Activated CD8-positive, alpha-beta memory T cell treated with anti-CD3 and anti-CD28 coated beads for 24 hours (primary cell): ENCODE measurements around the gene CUL9.

ENCODE experiments used
- DNase-seq: peaks from one replicate; pipeline ENCODE4 v3.0.0-alpha.2; 2020

The CUL9 gene

DNA sequence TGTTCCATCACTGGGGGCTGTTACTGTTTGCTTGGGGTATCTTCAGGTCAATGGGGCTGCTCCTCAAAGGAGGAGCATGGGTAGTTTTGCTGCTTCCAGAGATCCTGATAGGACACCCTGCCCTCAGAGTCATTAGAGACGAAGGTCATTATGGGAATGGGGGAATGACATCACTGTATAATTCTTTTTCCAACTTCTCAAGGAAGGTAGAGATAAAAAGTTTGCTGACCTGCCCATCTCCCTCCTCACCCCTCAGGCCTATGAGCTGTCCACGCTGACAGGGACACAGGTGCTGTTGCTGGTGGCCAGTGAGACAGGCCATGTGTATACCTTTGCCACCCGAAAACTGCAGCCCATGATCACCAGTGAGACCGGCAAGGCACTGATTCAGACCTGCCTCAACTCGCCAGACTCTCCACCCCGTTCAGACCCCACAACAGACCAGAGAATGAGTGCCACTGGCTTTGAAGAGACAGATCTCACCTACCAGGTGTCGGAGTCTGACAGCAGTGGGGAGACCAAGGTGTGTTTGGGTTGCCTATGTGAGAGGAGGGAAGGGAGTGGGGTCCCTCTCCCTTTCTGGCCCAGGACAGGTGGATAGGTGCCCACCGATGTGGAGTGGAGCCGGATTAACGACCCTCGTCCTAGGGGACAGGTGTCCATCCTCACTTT is 8.3 kb upstream of the CUL9 start:
- DNase-seq = no peak

DNA sequence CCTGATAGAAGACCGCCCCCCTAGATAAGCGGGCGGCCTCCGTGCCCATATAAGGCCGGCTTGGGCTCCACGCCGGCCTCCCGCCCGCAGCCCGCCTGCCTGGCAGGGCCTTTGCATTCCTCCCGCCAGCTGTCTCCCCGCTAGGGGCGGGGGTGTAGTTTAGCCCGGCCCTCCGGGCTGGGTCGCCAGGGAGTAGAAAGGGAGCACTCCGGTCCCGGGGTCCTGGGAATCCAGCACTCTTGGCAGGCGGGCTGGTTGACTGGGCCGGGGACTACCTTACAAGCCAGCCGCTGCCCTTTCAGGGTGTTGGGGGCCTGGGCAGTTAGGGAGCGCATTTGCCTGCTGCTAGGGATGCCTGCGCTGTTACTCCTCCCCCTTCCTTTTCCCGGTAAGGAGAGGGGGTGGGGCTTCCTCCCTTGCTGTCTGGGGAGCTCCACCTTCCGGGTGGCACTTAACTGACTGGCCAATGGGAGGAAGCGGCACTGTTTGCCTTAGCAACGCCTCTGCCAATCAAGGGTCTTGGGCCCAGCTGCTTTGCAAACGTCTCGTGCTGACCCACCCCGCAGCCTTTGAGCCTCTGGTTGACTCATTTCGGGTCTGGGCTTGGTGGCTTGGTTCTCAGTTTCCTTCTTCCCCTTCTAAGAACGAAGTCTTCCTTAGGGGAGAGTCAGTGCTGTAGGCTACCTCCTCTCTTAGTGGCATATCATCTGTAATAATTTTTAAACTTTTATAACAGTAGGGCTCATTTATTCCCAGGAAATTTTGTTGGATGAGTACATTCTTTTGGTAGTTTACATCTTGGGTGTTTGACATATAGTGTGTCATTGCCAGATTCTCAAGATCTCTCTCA is 7.5 kb upstream of the CUL9 start:
- DNase-seq = peak; percentile 95

DNA sequence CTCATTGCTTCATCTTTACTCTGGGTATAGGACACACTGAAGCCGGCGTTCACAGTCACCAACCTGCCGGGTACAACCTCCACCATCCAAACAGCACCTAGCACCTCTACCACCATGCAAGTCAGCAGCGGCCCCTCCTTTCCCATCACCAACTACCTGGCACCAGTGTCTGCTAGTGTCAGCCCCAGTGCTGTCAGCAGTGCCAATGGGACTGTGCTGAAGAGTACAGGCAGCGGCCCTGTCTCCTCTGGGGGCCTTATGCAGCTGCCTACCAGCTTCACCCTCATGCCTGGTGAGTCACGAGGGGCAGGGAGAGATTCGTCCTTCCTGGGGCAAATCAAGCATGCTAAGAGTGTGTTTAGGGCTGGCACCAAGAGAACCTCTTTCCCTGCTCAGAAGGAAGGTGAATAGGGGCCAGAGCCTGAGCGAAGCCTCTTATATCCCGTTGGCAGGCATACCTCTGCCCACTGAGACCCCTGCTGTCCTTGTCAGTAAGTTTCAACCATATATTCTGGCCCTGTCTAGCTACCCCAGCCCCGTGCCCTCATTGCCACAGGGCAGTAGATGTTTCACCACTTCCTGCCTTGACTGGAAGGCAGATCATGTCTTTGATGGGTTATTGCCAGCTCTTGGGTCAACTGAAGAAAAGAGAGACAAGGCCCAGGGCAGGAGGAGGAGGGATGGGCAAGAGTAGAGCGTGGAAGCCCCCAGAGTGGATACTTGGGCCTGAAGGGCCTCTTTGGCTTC is 6.1 kb upstream of the CUL9 start:
- no peak for DNase-seq

DNA sequence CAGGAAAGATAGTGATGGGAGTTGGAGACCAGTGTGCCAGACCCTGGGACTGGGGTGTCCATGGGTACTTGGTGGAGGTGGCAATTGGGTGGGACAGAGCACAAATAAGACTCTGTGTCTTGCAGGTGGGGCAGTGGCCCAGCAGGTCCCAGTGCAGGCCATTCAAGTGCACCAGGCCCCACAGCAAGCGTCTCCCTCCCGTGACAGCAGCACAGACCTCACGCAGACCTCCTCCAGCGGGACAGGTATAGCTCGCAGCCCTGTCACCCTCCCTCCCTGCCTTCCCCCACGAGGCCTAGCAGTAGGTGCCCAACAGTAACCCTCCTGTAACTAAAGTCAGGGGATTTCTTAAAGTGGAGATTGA is 5.6 kb upstream of the CUL9 start:
- DNase-seq = no peak

DNA sequence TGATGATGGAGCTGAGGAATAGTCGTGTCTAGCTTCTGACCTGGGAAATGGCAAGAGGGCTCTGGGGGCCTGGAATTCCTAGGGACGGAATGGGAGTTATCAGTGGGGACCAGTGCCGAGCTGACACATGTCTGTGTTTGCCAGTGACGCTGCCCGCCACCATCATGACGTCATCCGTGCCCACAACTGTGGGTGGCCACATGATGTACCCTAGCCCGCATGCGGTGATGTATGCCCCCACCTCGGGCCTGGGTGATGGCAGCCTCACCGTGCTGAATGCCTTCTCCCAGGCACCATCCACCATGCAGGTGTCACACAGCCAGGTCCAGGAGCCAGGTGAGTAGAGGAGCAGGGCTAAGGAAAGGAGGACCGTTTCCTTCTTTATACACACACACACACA is 3.8 kb upstream of the CUL9 start:
- no peak for DNase-seq

DNA sequence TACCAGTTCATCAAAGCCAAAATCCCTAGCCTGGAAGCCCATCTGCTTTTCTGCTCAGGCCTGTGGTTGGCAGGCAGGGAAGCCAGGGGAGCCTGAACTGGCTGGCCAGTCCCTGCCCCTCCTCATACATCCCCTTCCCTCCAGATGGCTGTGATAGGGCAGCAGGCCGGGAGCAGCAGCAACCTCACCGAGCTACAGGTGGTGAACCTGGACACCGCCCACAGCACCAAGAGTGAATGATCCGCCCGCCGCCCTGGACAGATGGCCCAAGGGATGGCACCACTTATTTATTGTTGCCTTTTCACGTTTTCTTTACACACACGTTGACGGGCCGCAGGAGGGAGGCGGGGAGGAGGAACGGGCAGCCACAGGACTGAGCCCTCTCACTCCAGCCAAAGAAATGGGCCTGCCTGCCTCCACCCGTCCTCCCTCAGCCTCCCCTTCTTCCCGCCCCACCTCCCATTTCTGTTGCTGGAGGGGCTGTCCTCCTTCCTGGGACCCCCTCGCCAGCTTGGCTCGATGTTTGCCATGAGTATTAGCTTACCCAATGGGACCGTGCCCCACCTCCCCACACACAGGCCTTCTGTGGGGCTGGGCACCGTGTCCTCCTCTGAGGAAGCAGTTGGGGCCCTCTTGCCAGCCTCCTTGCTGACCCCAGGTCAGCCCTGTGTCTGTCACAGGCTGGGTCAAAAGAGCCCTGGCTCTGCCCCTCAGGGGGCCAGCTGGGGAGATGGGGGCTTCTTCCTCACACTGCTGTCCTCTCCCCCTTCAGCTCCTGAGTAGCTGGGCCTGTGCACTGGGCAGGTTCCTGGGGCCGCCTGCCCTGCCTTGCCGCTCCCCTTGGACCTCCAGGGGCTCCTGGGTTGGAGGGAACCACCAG is 2.8 kb upstream of the CUL9 start:
- no peak for DNase-seq

DNA sequence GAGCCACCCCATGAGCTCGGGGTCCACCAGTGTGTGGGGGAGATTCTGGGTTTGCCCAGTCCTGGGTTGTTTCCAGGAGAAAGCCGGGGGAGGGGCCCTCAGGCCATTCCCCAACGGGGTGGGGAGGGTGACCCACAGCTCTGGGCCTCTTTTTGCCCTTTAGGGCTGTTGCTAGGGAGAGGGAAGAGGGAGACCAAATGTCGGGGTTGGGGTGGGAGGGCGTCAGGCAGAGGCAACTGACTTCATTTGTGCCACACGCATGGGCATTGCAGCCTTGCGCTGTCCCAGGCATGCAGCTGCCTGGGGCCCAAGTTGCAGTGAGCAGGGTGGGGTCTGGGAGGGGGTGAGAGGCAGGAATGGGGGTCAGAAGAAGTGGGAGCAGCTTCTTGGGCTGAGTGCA is 1.9 kb upstream of the CUL9 start:
- DNase-seq = no peak

DNA sequence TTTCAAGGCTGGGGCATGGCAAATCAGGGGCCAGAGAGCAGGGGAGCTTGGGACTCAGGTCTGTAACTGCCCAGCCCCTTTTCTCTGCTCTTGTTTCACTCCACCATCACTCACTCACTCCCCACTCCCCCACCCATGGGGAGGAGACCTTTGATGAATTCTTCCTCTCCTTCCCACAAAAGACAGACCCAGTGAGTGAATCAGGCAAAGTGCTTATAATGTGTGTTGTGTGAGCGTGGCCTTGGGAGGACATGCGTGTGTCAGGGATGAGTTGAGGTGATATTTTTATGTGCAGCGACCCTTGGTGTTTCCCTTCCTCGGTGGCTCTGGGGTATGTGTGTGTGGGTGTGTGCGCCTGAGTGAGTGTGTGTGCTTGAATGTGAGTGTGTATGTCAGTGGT is 1.0 kb upstream of the CUL9 start:
- no peak for DNase-seq

DNA sequence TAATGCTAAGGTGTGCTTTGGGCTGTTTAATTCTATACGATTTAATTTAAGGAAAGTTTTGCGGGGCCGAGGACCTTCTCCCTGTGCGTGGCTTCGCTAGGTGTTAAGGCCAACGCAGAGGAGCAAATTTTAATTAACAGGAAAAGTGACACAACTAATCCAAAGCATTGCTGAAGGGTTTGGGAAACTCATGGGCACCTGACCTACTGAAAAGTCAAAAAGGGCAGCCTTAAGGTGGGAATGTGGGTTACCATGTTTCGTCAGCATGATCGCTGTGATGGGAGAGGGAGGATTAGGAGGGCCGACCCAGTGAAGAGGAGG is 415 bp upstream of the CUL9 start:
- DNase-seq = peak; percentile 65

DNA sequence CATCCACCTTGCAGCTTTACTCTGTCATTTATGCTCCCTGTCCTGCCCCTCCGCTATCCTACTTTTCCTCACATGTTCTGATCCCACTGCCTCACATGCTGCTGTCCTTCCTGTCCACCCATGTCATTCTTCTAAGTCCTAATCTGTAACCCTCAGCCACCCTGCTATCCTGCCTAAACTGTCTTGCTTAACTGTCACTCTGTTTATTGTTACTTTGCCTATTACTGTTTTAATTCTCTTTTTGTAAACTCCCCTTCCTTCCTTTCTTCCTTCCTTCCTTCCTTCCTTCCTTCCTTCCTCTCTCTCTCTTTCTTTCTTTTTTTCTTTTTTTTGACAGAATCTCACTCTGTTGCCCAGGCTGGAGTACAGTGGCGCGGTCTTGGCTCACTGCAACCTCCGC is 1.4 kb downstream of the CUL9 start:
- DNase-seq = no peak

DNA sequence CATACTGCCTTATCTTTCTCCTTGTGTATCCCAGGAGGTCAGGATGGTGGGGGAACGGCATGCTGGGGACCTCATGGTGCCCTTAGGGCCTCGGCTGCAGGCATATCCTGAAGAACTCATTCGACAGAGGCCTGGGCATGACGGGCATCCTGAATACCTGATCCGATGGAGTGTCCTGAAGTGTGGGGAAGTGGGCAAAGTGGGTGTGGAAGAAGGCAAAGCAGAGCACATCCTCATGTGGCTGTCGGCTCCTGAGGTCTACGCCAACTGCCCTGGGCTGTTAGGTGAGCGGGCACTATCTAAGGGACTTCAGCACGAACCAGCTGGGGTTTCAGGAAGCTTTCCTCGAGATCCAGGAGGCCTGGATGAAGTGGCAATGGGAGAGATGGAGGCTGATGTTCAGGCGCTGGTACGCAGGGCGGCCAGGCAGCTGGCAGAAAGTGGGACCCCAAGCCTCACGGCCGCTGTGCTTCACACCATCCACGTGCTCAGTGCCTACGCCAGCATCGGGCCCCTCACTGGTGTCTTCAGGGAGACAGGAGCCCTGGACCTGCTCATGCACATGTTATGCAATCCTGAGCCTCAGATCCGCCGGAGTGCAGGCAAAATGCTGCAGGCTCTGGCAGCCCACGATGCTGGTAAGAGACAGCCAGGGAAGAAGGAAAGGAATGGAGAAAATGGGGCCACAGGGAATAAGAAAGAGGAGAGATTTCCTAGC is 2.4 kb downstream of the CUL9 start:
- DNase-seq = no peak

DNA sequence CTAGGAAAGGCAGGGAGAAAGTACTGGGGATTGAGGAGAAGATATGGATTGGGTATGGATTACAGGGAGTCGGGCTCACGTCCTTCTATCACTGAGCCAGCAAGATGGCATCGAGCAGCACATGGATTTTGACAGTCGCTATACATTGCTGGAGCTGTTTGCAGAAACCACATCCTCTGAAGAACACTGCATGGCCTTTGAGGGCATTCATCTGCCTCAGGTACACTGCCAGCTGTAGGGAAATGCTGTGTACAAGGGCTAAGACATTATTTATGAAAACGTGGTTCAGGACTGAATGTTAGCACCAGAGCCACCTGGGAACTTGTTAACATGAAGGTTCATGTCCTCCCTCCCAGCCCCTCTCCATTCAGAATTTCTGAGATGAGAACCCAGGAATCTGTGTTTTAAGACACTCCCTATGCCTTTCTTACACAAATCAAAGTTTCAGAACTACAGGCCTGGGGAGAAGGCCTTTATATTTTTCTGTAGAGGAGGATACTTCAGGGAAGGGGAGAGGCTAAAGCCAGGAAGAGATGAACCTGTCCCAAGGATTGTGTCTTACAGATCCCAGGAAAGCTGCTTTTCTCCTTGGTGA is 3.5 kb downstream of the CUL9 start:
- DNase-seq = no peak

DNA sequence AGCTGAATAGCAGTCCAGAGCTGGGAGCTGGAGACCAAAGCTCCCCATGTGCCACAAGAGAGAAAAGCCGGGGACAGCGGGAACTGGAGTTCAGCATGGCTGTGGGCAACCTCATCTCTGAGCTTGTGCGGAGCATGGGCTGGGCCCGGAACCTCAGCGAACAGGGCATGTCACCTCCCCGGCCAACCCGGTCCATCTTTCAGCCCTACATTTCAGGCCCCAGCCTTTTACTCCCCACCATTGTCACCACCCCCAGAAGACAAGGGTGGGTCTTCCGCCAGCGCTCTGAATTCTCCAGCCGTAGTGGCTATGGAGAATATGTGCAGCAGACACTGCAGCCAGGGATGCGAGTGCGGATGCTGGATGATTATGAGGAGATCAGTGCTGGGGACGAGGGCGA is 4.0 kb downstream of the CUL9 start:
- DNase-seq = no peak

DNA sequence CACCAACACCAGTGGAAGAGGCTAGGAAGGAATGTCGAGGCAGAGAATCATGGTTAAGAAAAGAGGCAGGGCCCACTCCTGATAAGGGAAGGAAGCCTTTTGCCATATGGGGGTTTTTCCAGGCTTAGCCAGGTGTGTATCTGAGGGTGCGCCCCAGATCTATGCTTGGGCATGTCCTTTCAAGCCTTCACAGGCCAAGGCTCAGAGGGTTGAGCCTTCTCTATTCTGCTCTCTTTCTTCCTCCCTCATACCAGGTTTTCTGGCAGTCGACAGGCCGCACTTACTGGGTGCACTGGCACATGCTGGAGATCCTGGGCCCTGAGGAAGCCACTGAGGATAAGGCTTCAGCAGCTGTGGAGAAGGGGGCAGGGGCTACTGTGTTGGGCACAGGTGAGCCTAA is 4.7 kb downstream of the CUL9 start:
- no peak for DNase-seq

DNA sequence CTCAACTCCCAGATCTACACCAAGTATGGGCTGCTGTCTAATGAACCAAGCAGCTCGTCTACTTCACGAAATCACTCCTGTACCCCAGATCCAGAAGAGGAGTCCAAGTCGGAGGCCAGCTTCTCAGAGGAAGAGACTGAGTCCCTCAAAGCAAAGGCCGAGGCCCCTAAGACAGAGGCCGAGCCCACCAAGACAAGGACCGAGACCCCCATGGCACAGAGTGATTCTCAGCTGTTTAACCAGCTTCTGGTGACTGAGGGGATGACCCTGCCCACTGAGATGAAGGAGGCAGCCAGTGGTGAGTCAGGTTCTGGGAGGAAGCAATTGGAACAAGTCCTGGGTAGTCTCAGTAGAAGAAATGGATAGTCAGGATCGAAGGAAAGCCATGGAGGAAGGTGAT is 5.8 kb downstream of the CUL9 start:
- DNase-seq = no peak

DNA sequence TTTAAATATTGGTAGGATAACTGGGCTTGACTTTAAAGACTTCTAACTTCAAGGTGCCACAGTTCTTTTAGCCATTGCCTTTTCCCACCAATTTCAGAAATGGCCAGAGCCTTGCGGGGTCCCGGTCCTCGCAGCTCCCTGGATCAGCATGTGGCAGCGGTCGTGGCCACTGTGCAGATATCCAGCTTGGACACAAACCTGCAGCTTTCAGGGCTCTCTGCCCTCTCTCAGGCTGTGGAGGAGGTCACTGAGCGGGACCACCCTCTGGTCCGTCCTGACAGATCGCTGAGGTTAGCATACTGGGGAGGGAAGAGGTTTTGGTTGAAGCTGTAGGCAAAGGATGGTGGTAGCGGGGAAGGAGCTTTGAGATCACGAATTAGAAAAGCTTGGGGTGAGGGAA is 6.4 kb downstream of the CUL9 start:
- no peak for DNase-seq

DNA sequence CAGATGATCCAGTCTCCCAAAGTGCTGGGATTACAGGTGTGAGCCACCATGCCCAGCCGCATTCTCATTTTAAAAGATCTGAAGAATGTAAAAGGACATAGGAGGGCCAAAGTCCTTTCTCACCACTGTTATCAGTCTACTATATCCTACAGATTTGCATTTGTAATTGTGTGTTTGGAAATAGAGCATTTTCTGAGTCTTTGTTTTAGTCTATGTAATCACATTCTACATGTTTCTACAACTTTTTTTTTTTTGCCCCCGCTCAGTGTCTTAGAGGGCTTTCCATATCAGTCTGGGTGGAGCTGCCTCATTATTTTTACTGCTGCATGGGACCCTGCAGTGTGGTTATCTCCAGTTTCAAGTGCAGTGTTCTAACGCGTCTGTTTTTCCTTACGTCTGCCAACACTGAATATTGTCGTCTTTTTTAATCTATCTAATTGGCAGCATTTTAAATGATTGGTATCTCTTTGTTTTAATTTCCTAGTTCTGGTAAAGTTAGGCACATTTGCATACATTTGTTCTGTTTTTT is 7.8 kb downstream of the CUL9 start:
- no peak for DNase-seq

DNA sequence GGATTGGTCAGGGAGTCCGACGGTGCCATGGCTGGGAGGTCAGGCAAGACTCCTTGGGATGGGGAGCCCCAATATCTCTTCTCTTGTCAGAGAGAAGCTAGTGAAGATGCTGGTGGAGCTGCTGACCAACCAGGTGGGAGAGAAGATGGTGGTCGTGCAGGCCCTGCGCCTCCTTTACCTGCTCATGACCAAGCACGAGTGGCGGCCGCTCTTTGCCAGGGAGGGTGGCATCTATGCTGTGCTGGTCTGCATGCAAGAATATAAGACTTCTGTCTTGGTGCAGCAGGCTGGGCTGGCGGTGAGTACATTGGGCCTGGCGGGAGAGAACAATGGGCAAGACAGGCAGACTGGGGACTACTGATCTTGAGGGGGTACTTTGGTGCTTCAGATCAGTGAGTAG is 10.9 kb downstream of the CUL9 start:
- no peak for DNase-seq

DNA sequence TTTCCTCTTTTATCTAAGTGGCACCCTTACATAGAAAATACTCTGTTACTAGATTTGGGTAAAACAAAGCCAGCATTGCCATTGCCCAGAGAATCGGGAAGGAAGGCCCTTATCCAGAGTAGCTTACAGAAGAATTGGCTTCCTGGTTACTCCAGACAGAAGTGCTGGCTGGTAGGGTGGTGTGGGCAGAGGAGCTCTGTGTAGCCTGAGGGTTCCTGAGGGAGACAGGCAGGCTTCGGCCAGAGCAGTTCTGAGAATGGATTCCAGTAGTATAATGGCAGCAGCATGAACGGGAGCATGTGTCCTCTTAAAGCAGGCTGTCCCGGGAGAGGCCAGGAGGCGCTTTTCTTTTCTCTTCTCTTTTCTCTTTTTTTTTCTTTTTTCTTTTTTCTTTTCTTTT is 11.9 kb downstream of the CUL9 start:
- no peak for DNase-seq

DNA sequence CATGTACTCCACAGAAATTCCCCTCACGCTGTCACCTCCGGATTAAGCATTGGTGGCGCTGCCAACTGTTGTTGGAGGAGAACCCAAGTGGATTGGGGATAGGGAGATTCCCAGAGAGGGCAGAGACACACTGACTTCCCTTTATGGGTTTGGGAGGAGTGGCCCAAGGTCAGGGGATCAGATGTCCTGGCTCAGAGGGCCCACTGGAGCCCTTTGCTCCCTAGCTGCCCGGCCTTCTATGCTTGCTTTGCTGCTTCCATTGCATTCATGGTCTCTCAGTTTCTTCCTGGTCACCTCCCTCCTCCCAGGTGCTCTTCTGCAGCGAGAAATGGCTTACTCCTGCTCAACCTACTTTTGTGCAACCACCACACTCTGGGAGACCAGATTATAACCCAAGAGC is 14.3 kb downstream of the CUL9 start:
- DNase-seq = no peak

DNA sequence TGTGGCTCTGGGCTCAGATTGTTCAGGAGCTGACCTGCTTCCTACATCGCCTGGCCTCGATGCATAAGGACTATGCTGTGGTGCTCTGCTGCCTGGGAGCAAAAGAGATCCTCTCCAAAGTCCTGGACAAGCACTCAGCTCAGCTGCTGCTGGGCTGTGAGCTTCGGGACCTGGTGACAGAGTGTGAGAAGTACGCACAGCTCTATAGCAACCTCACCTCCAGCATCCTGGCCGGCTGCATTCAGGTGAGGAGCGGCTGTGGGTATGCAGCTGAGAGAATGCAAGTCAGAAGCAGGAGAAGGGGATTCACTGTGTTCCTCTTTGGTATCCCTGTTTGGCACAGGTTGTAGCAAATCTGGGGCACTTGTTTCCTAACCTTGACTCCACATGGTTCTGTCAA is 17.9 kb downstream of the CUL9 start:
- DNase-seq = no peak

DNA sequence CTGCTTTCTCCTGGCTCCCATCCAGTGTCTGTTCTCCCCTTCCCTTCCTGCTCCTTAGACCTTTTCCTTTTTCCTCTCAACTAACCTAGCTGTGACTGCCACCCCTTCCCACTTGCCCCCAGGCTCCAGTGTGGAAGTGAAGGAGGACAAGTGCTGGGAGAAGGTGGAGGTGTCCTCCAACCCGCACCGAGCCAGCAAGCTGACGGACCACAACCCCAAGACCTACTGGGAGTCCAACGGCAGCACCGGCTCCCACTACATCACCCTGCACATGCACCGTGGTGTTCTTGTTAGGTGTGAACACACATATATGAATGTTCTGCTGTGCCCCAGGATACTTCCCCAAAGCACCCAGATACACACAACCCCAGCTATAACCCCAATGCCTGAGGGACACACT is 18.5 kb downstream of the CUL9 start:
- DNase-seq = no peak
